GM18868 (cell line): ENCODE data around the gene MADCAM1.

ENCODE experiments used
- ATAC-seq: cut with Tn5 transposase; IDR thresholded peaks from one replicate; pipeline ENCODE4 v1.9.1; 2021; ENCODE audit warnings: mild to moderate bottlenecking, moderate library complexity; ENCODE audit not compliant: unreplicated experiment

Gene MADCAM1

DNA sequence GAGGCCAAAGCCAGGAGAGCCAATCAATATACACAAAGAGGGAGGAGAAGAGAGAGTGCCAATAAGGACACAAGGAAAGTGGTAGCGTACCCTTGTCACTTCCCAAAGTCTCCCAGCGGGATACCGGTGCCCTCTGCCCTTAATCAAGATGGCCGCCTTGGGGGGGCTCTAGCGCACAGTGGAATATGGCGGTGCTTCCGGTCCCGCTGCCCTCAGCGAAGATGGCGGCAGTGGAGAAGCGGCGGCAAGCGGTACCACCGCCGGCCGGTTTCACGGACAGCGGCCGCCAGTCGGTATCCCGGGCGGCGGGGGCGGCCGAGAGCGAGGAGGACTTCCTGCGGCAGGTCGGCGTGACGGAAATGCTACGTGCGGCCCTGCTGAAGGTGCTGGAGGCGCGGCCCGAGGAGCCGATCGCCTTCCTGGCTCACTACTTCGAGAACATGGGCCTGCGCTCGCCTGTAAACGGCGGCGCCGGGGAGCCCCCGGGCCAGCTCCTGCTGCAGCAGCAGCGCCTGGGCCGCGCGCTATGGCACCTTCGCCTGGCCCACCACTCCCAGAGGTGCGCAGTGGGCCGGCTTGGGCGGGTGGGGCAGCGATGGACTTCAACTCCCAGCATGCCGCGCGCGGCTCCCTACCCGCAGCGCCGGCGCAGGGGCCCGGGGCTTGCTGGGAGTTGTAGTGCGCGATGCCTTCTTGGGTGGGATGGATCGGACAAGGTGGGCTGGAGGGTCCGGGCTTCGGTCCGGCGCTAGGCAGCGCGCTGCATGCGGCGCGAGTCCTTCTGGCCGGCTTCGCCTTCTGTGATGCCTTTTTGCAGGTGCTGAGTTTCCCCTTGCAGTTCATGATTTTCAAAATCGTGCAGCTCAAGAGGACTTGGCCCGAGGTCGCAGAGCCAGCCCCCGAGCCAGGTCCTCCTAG, 11.3 kb downstream of the MADCAM1 start, which contains the start of gene TPGS1:
TPGS1 (plus strand) TSS at position 212 of the 918 bp plus-strand sequence; CDS start at position 222, 10 bp downstream.
- ATAC-seq, result peak; percentile 52

DNA sequence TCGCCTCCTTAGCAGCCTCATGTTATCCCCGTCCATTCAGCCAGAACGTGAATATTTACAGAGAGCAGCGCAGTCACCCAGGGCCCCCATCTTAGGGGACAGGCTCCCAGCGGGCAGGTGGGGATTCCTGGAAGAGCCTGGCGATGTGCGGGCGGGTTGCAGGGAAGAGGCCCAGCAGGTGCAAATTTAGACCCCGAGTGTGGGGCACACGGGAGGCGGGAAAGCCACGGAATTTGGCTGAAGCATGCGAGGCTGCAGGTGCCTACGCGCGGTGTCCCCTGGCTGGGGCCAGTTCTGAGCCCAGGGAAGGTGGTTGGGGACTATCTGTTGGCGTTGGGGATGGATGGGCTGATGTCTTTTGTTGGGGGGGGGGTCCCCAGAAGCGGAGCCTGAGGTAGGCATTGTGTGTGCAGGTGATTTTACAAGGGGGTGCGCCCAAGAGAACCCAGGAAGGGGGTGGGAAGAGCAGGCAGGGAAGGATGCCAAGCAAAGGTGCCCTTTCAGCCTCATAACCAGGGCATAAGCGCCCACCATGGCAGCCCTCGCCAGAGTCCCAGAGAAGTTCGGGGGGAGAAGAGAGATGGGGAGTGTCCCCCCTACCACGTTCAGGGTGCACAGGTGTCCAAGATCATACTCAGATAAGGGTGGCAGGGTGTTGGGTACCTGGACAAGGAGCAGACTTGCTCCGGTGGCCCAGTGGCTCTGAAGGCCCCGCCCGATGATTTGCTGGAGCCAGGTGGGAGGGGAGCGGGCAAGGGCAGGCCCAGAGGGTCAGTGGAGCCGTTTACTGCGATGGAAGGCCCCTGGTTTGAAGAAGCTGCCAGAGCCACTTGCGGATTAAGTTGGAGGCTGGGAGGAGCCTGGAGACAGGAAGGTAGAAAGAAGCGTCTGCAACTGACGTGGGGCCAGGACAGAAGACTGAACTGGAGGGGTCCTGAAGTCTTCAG, 12.2 kb downstream of the MADCAM1 start:
- ATAC-seq, result no peak

DNA sequence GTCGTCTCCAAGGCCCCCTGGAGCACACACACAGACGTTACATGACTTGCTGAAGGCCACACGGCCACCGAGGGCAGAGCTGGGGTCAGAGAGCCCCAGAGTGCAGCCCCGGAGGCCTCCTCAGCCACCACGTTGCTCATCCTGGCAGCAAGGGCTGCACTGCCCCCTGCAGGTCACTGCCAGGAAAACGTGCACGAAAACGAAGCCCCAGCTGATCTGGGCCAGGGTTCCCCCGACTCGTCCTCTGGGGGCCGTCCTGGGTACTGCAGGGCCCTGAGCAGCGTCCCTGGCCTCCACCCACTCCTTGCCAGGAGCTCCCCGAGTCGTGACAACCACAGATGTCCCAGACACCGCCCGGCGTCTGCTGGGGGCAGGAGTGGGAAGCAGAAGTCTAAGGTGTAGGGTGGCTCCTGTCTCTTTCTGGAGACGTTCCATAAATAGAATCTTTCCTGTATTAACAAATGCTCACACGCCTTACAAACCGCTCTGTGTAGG, 14.4 kb downstream of the MADCAM1 start:
- ATAC-seq, result peak; percentile 41

DNA sequence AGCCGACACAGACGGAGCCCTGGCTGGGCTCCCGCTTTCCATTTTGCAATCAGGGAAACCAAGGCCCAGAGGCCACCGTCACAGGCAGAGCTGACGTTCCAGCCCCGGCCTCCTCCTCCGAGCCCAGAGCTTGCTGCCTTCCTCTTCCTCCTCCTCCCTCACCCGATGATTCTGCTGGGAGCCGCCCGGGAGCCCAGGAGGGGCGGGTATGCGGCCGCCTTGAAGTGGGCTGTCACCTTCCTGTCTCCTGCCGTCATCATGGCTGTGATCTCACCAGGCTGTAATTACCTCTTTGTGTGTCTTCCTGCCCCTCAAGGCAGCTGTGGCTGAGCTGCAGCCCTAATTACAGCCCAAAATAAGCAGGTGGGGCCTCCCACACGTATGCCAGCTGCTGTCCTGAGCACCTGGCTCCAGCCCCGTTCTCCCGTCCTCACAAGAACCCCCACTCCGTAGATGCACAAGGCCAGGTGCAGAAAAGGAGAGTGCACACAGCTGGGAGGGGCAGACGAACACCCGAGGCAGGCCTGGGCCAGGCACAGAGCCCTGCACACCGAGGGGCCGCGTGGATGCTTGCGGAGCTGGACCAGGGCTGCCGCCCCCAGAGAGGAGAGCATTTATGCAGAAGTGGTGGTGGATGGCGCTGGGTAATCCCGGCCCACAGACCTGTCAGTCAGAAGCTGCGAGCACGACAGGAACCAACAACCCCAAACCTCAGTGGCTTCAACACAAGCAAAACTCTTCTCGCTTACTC, 15.0 kb downstream of the MADCAM1 start:
- ATAC-seq, result no peak

DNA sequence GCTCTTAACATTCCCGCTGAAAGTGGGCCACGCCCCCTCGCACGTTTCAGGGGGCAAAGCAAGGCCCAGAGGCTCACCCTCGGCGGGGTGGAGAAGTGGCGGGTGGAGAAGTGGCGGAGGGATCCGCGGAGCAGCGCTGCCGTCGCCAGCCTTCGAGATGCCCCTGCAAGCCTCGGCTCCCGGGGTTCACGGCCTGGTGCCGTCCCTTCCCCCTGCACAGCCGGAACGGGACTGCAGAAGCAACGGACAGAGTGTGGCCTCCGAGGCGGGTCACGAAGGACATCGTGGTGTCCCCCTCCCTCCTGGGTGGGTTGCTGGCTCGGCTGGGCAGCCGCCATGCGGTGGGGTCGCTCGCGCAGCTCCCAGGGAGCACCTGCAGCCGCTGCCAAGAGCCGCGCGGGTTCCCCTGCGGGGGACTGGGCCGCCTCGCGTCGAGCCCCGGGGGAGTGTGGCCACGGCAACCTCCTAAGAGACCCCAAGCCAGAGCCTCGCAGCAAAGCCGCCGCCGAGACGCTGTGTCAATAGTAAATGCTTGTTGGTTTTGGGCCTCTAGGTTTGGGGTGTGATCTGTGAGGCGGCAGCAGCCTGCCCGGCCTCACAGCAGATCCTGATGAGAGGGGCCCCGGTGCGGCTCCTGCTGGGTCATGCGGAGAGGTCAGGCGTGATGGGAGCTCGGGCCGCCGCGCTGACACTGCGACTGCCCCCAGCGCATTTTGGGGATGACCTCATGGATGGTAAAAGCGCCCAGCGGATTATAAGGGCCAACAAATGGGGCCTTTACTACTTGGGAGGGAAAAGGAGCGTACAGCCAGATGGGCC, 16.5 kb downstream of the MADCAM1 start:
- ATAC-seq, result no peak

DNA sequence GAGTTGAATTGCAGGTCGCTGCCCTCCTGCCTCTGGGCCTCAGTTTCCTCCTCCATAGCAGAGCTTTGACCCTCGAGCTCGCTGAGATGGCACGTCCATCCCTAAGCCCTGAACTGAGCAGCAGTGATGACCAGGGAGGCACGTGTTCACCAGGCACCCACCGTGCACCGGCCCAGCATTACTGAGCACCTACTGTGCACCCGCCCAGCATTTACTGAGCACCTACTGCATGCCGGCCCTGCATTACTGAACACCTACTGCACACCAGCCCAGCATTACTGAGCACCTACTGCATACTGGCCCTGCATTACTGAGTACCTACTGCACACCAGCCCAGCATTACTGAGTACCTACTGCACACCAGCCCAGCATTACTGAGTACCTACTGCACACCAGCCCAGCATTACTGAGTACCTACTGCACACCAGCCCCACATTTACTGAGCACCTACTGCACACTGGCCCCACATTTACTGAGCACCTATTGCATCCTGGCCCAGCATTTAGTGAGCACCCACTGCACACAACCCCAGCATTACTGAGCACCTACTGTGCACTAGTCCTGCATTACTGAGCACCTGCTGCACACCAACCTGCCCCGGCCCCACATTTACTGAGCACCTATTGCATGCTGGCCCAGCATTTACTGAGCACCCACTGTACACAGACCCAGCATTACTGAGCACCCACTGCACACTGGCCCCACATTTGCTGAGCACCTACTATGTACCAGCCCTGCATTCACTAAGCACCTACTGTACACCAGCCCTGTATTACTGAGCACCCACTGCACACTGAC, 17.3 kb downstream of the MADCAM1 start:
- no peak for ATAC-seq

DNA sequence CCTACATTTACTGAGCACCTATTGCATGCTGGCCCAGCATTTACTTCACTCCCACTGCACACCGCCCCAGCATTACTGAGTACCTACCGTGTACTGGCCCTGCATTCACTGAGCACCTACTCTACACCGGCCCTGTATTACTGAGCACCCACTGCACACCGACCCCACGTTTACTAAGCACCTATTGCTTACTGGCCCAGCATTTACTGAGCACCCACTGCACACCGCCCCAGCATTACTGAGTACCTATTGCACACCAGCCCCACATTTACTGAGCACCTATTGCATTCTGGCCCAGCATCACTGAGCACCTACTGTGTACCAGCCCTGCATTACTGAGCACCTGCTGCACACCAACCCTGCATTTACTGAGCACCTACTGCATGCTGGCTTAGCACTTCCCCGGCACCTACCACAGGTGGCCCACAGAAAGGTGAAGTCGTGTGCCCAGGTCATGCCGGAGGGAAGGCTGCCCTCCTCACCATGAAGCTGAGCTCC, 17.9 kb downstream of the MADCAM1 start:
- no peak for ATAC-seq

DNA sequence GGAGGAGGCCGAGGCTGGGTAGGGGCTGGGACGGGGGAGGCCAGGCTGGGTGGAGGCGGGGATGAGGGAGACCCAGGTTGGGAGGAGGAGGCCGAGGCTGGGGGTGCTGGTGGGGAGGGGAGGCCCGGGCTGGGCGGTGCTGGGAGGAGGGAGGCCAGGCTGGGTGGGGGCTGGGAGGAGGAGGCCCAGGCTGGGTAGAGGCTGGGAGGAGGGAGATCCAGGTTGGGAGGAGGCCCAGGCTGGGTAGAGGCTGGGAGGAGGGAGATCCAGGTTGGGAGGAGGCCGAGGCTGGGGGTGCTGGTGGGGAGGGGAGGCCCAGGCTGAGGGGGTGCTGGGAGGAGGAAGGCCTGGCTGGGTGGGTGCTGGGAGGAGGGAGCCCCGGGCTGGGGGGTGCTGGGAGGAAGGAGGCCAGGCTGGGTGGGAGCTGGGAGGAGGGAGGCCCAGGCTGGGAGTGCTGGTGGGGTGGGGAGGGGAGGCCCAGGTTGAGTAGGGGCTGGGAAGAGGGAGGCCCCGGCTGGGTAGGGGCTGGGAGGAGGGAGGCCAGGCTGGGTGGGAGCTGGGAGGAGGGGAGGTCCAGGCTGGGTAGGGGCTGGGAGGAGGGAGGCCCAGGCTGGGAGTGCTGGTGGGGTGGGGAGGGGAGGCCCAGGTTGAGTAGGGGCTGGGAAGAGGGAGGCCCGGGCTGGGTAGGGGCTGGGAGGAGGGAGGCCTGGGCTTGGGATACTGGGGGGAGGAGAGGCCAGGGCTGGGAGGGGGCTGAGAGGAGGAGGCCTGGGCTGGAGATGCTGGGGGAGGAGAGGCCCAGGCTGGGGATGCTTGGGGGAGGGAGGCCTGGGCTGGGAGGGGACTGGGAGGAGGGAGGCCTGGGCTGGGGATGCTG, 21.7 kb downstream of the MADCAM1 start:
- no peak for ATAC-seq

DNA sequence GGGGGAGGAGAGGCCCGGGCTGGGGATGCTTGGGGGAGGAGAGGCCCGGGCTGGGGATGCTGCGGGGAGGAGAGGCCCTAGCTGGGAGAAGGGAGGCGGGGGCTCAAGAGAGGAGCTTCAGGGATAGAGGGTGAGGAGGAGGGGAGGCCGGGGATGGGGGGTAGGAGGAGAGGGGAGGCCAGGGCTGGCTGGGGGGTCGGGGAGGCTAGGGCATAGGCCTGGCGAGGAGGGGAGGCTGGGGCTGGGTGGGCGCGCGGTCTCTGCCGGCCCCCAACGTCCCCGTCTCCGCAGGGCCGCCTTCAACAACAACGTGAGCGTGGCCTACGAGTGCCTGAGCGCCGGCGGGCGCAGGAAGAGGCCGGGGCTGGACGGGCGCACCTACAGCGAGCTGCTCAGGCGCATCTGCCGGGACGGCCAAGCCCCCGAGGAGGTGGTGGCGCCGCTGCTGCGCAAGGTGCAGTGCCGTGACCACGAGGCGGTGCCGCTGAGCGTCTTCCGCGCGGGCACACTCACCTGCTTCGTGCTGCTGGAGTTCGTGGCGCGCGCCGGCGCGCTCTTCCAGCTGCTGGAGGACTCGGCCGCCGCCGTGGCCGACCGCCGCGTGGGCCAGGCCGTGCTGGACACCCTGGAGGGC, 22.4 kb downstream of the MADCAM1 start:
- no peak for ATAC-seq

DNA sequence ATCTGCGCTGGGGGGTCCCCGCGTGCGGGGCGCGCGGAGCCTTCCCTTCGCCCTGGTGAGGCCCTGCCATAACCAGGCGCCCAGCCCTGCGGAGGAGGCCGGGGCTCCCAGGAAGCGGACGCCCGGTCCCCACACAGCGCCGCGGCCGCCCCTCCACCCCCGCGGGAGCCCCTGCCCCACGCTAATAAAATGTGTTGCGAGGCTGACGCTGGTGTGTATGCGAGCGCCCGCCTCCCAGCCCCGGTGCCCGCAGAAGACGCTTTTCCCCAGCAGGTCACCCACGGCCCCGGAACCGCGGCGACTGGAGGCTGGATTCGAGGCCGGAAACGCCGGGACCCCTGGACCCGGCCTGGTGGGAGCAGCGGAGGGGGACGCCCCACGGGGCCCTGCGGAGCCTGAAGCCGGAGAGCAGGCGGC, 23.2 kb downstream of the MADCAM1 start:
- ATAC-seq, result no peak

DNA sequence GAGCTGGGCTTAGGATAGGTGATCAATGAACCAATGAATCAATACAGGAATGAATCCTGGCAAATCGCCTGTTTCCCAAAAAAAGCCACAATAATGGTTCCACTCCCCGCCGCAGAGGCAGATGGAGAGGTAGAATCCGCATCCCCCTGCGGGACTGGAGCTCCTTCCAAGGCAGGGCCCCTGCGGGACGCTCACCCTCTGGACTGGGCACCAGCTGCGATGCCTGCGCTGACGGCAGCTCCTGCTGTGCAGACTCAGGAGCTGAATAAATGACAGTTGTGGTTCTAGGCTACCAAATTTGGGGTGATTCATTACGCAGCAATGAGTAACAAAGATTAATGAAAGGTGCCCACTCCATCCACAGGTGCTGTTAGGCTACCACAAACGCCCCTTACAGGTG, 26.4 kb downstream of the MADCAM1 start:
- ATAC-seq, result no peak

DNA sequence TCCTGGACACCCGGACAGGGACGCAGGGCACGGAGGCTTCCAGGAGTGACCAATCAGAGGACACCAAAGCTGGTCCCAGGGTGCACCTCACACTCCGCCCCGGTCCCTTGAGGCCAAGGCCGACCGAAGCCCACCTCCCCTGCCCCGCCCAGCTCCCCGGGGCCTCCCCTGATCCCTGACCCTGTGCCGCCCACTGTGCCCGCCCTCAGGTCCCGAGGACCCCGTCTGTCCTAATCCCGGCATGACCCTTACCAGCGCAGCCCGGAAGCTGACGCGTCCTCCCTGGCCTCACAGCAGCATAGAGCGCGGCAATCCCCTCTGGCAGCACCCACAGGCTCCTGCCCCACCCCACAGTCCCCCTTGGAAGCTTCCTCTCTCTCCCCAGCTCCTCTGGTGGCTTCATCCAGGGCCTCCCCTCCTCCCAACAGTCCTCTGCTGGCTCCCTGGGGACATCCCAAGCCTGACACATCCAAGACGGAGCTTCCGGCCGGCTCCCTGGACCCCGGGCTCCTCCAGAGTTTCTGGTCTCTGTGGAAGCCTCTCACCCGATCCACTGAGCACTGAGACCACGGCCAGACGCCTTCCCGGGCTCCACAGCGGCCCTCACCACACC, 27.9 kb downstream of the MADCAM1 start:
- ATAC-seq, result no peak

DNA sequence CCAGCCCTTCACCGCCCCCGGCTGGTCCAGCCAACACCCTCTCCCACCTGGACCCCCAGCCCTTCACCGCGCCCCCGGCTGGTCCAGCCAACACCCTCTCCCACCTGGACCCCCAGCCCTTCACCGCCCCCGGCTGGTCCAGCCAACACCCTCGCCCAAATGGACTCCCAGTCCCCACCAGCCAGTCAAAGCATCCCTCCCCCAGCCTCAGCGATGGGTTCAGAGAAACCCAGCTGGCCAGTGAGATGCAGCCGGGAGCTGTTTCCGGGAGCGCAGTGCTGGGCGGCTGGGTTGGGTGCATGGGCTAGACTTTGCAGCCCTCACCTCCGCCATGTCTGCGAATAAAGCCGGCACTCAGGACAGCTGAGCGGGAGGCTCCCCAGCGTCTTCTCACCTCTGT, 28.7 kb downstream of the MADCAM1 start:
- no peak for ATAC-seq

DNA sequence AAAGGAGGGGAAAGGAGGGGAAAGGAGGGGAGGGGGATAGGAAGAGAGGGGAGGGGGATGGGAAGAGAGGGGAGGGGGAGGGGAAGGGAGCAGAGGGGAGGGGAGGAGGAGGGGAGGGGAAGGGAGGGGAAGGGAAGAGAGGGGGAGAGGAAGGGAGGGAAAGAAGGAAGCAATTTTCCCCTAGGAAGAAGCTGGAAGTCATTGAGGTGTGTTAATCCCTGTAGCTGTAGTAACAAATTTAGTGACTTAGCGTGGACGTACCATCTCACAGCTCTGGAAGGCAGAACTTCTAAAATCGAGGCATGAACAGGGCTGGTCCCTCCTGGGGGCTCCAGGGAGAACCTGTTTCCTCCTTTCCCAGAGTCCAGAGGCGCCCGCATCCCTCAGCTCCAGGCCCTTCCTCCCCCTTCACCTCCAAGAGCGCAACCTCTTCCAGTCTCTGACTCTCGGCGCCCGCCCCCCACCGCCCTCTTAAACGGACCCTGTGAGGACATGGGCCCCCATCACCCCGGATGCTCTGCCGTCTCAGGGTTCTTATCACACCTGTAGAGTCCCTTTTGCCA, 29.7 kb downstream of the MADCAM1 start:
- ATAC-seq, result no peak

DNA sequence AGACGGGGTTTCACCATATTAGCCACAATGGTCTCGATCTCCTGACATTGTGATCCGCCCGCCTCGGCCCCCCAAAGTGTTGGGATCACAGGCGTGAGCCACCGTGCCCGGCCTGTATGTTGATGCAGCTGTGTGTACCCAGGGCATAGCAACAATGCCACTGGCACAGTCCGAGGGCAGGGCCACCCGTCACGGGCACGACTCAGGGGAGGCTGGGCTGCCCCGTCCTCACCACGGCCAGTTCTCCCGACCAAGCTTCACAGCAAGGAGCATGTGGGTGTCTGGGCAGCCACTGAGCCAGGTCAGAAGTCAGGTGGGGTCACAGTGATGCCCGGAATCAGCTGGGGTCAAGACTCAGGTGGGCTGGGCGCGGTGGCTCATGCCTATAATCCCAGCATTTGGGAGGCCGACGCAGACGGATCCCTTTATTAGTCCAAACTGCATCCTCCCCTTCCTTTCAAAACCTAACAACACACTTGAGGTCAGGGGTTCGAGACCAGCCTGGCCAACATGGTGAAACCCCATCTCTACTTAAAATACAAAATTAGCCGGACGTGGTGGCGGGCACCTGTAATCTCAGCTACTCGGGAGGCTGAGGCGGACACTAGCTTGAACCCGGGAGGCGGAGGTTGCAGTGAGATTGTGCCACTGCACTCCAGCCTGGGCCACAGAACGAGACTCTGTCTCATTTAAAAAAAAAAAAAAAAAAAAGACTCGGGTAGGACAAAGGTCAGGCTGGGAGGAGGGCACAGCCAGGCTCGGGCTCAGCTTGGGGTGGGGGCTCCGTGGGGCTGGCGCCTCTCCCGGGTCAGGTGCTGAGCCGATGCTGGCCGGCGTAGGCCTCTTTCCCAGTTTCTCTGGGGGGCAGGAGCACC, 34.1 kb downstream of the MADCAM1 start:
- no peak for ATAC-seq
